ENCODE data around the gene EML6. TPM values are rescaled to one million over a fixed set of nuclear protein-coding genes. Genes with fewer than 3 reads are reported as not detected.

EML6 gene
- total RNA-seq, 2 donors from 2014 or later, result 1.4 to 2.1 TPM

GRCh38 chr2:54918647-54919280 lies 195.3 kb downstream of the EML6 start:
- H3K4me3 ChIP-seq (ENCODE audit: low read length), result no peak overlapping the region
- 87 to 95% methylated on average over 6 to 7 of the region's 7 CpGs for WGBS, 2 experiments (ENCODE audit: insufficient coverage in 1 of 2, insufficient read length in 1 of 2)
- no peak overlapping the region for H3K27ac Mint-ChIP-seq
- H3K9me3 Mint-ChIP-seq, result no peaks in the 10 kb centered on the region
- no peak for TF ChIP-seq CTCF (conservative IDR thresholded peaks at IDR 0.05)
- H3K4me1 Mint-ChIP-seq, result no peaks in the 10 kb centered on the region
- H3K27me3 Mint-ChIP-seq (ENCODE audit: insufficient read depth), result no peaks in the 10 kb centered on the region
- no peaks in the 10 kb centered on the region for H3K27me3 ChIP-seq (ENCODE audit: control insufficient read depth, insufficient read depth, low read length, poor library complexity, severe bottlenecking)
- no peak for DNase-seq
- H3K4me3 Mint-ChIP-seq, result no peak overlapping the region
- no peaks in the 10 kb centered on the region for H3K4me1 ChIP-seq (ENCODE audit: control insufficient read depth, insufficient read depth, low read length)
- no peak overlapping the region for H3K27ac ChIP-seq (ENCODE audit: low read depth, low read length)
- H3K9ac ChIP-seq (ENCODE audit: extremely low read depth, low read length, poor library complexity, severe bottlenecking), result no peak overlapping the region
- H3K36me3 ChIP-seq (ENCODE audit: control insufficient read depth, insufficient read depth, low read length), result no peaks in the 10 kb centered on the region
- H3K36me3 Mint-ChIP-seq (ENCODE audit: low read depth), result no peaks in the 10 kb centered on the region
- no peaks in the 10 kb centered on the region for H3K9me3 ChIP-seq (ENCODE audit: control insufficient read depth, low read length)

GRCh38 chr2:54920660-54921059 lies 197.2 kb downstream of the EML6 start:
- 91% methylated on average over 1 of the region's 1 CpG; no CpG with 5 or more reads in 1 of the 2 experiments for WGBS, 2 experiments (ENCODE audit: insufficient coverage in 1 of 2, insufficient read length in 1 of 2)
- H3K4me1 Mint-ChIP-seq, result no peaks in the 10 kb centered on the region
- H3K9ac ChIP-seq (ENCODE audit: extremely low read depth, low read length, poor library complexity, severe bottlenecking), result no peak overlapping the region
- no peak overlapping the region for H3K27ac ChIP-seq (ENCODE audit: low read depth, low read length)
- H3K4me3 Mint-ChIP-seq, result no peak overlapping the region
- no peak for TF ChIP-seq CTCF (conservative IDR thresholded peaks at IDR 0.05)
- H3K36me3 Mint-ChIP-seq (ENCODE audit: low read depth), result no peaks in the 10 kb centered on the region
- no peaks in the 10 kb centered on the region for H3K9me3 ChIP-seq (ENCODE audit: control insufficient read depth, low read length)
- no peaks in the 10 kb centered on the region for H3K27me3 Mint-ChIP-seq (ENCODE audit: insufficient read depth)
- no peaks in the 10 kb centered on the region for H3K36me3 ChIP-seq (ENCODE audit: control insufficient read depth, insufficient read depth, low read length)
- H3K9me3 Mint-ChIP-seq, result no peaks in the 10 kb centered on the region
- H3K4me3 ChIP-seq (ENCODE audit: low read length), result no peak overlapping the region
- no peak overlapping the region for H3K27ac Mint-ChIP-seq
- no peak for DNase-seq
- H3K27me3 ChIP-seq (ENCODE audit: control insufficient read depth, insufficient read depth, low read length, poor library complexity, severe bottlenecking), result no peaks in the 10 kb centered on the region
- no peaks in the 10 kb centered on the region for H3K4me1 ChIP-seq (ENCODE audit: control insufficient read depth, insufficient read depth, low read length)

GRCh38 chr2:54924121-54924520 lies 200.7 kb downstream of the EML6 start:
- Histone ChIP-seq H3K4me3 (ENCODE audit: low read length) (no peak overlapping the region), H3K9me3 (ENCODE audit: control insufficient read depth, low read length) (no peaks in the 10 kb centered on the region), H3K9ac (ENCODE audit: extremely low read depth, low read length, poor library complexity, severe bottlenecking) (no peak overlapping the region), H3K27me3 (ENCODE audit: control insufficient read depth, insufficient read depth, low read length, poor library complexity, severe bottlenecking) (no peaks in the 10 kb centered on the region), H3K27ac (ENCODE audit: low read depth, low read length) (no peak overlapping the region), H3K36me3 (ENCODE audit: control insufficient read depth, insufficient read depth, low read length) (no peaks in the 10 kb centered on the region), H3K4me1 (ENCODE audit: control insufficient read depth, insufficient read depth, low read length) (no peaks in the 10 kb centered on the region)
- Mint-ChIP-seq H3K9me3 (no peaks in the 10 kb centered on the region), H3K36me3 (ENCODE audit: low read depth) (no peaks in the 10 kb centered on the region), H3K27me3 (ENCODE audit: insufficient read depth) (no peaks in the 10 kb centered on the region), H3K27ac (no peak overlapping the region), H3K4me1 (no peaks in the 10 kb centered on the region), H3K4me3 (no peak overlapping the region)
- DNase-seq, result no peak
- WGBS, 2 experiments (ENCODE audit: insufficient coverage in 1 of 2, insufficient read length in 1 of 2), result 89% methylated on average over 1 of the region's 1 CpG; no CpG with 5 or more reads in 1 of the 2 experiments
- no peak for TF ChIP-seq CTCF (conservative IDR thresholded peaks at IDR 0.05)

Measured in endodermal cell (in vitro differentiated cells).